GM18505 (cell line): ENCODE measurements around the gene SMTNL2.
"Not testable (repeated sequence)": the region's sequence is repeated elsewhere in the genome, so short reads cannot be mapped to it uniquely, and the experiment has no call there.

Experiments
- ATAC-seq: cut with Tn5 transposase; IDR thresholded peaks from one replicate; pipeline ENCODE4 v1.9.1; 2021; ENCODE audit not compliant: unreplicated experiment
- POLR2A ChIP-seq: IDR thresholded peaks from 4 replicates; pipeline ENCODE4 v1.6.1; 2011; ENCODE audit warnings: borderline replicate concordance; ENCODE audit not compliant: insufficient read depth, insufficient read length; ENCODE audit errors: extremely low read depth

The SMTNL2 gene

GRCh38 chr17:4601326-4601725 lies 17.0 kb downstream of the SMTNL2 start:
- ATAC-seq, result no peak
- no peak for TF ChIP-seq POLR2A

- ATAC-seq, result no peak
- TF ChIP-seq POLR2A, result no peak
Measured at GRCh38 chr17:4602041-4602440, 17.7 kb downstream of the SMTNL2 start.

DNA sequence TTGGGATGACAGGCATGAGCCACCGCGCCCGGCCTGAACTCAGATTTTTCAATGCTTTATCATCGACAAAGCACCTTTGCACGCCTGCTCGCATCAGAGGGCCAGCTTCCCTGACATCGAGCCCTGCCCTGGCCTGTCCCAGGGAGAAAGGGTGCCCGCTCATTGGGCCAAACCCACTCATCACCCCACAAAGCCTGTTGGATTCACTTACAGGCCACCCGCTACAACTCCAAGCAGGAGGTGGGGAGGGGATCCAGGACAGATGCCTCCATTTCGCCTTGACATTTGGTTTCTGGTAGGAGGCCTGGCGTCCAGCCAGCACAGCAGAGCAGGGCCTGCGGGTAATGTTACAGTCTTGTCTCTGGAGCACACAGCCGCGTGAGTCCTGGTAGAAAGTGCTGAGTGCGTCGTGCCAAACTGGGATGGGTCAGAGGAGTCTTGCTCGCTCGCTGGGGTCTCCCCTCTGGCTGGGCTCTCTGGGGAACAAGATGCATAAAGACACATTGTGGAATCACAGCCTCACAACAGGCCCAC lies 19.8 kb downstream of the SMTNL2 start:
- TF ChIP-seq POLR2A, result no peak
- ATAC-seq, result no peak

- ATAC-seq, result not testable (repeated sequence)
Measured at GRCh38 chr17:4604736-4605135, 20.4 kb downstream of the SMTNL2 start.

DNA sequence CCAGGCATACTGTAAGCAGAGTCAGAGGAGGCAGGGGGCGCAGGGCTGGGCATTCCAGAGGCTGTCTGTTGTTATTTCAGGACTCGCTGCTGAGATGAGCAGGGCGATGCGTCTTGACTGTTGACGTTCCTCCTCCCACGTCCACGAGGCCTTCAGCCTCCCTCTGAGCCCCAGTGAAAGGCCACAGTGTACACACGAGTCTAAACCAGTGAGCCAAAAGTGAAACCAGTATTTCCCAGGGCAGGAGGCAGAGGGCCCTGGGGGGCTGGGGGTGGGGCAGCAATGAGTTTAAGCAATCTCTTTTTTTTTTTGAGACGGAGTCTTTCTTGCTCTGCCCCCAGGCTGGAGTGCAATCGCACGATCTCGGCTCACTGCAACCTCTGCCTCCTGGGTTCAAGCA lies 21.5 kb downstream of the SMTNL2 start:
- no peak for ATAC-seq

DNA sequence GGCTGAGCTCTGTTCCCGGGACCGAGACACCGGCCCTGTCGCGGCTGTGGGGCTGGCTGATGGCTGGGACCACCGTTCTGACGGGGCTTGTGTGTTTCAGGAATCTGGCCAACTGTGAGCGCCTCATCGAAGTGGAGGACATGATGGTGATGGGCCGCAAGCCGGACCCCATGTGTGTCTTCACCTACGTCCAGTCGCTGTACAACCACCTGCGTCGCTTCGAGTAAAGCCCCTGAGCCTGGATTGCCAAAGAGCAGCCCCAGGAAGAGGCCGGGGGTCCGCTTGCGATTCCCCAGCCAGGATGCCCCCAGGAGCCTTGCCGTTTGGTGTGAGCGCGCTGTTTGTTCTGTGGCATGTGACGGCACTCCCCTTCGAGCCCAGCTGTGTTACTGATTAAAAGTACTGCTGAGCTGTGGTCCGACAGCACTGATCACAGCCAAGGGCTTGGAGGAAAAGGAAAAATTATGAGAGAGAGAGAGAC lies 23.0 kb downstream of the SMTNL2 start:
- no peak for TF ChIP-seq POLR2A
- no peak for ATAC-seq

More for the DNA sequence above, 21.5 kb downstream of the SMTNL2 start:
- no peak for TF ChIP-seq POLR2A

DNA sequence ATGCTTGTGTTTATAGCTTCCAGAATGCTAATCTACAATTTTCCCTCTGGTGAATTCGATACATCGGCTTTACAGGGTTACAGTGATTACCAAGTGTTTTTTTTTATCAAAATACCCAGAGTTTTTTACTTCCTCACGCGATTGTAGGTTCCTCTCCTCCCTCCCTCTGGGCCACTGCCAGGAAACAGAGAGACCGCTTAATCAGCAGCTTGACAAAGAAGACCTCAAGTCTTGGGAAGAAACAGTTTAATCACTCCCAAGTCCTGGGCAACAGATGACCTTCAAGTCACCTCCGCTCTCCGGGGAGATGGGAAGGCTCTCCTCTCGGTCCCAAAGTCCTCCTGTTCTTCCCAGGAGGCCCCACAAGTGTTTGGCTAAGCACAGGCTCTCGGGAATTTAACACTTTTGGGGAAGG lies 23.5 kb downstream of the SMTNL2 start:
- no peak for TF ChIP-seq POLR2A
- ATAC-seq, result no peak

- ATAC-seq, result no peak
Measured at GRCh38 chr17:4609761-4610160, 25.4 kb downstream of the SMTNL2 start.

DNA sequence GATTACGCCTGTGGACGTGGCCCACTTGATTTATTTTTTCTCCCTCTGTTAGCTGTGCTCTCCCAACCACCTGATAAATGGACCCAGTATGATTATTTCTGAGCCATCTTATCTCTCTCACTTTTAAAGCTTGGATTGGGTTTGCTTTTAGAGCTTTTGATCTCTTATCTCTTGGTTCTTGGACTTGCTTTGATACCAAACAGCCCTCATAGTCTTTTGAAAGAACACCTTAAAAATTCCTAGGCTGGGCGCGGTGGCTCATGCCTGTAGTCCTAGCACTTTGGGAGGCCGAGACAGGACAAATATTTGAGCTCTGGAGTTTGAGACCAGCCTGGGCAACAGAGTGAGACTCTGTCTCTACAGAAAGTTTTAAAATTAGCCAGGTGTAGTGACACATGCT lies 25.8 kb downstream of the SMTNL2 start:
- ATAC-seq, result no peak
- TF ChIP-seq POLR2A, result no peak

More at GRCh38 chr17:4609761-4610160, 25.4 kb downstream of the SMTNL2 start:
- TF ChIP-seq POLR2A, result no peak

GRCh38 chr17:4610656-4611055 lies 26.3 kb downstream of the SMTNL2 start:
- no peak for ATAC-seq
- TF ChIP-seq POLR2A, result no peak

DNA sequence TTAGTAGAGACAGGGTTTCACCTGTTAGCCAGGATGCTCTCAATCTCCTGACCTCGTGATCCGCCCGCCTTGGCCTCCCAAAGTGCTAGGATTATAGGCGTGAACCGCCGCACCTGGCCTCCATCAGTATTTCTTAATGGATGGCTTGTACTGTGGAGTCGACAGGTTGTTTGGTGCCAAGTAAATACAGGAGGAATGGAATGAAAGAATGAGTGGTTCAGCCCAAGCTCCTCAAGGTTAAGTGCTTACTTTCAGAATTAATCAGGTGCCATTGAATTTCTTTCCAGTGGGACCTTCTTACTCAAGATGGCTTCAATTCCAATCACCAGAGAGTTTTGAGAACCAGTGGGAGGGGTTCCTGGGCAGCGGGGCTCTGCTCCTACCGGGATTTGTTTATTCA lies 32.1 kb downstream of the SMTNL2 start:
- no peak for ATAC-seq
- TF ChIP-seq POLR2A, result no peak

- ATAC-seq, result no peak
- no peak for TF ChIP-seq POLR2A
Measured at GRCh38 chr17:4617090-4617489, 32.8 kb downstream of the SMTNL2 start.

- ATAC-seq, result no peak
- no peak for TF ChIP-seq POLR2A
Measured at GRCh38 chr17:4617590-4618351, 33.4 kb downstream of the SMTNL2 start.

GRCh38 chr17:4620531-4621101 lies 36.3 kb downstream of the SMTNL2 start:
- TF ChIP-seq POLR2A, result no peak
- ATAC-seq, result no peak
